Left lung (tissue), 10 donors: ENCODE data around the gene C17orf50. TPM values are rescaled to one million over a fixed set of nuclear protein-coding genes. Genes with fewer than 3 reads are reported as not detected.
A peak's percentile ranks its signal among the peaks of the same experiment; 100 is the strongest.

Experiments
- ATAC-seq: fragments of 200-7000 bp; cut with Tn5 transposase; one replicate; pipeline ENCODE4 v1.9.1; 2020; ENCODE audit warnings: moderate library complexity
- DNase-seq, 4 donors: peaks; one replicate each; pipeline ENCODE4 v3.0.0-alpha.2; 2013 to 2020
- H3K27ac ChIP-seq, 2 donors: fragments of 200-600 bp; sonication (generic) in 1 of 2; one replicate each; pipeline versions ENCODE4 v1.5.0 to v1.8.0; 2020 to 2021
- H3K27me3 ChIP-seq, 2 donors: fragments of 200-600 bp; sonication (generic) in 1 of 2; one replicate each; pipeline versions ENCODE4 v1.5.0 to v1.8.0; 2020 to 2021
- H3K36me3 ChIP-seq, 2 donors: fragments of 200-600 bp; sonication (generic) in 1 of 2; one replicate each; pipeline versions ENCODE4 v1.5.0 to v1.8.0; 2020 to 2021
- H3K4me1 ChIP-seq, 2 donors: fragments of 200-600 bp; one replicate each; pipeline ENCODE4 v1.8.0; 2021
- H3K4me3 ChIP-seq, 2 donors: fragments of 200-600 bp; sonication (generic) in 1 of 2; one replicate each; pipeline versions ENCODE4 v1.5.0 to v1.8.0; 2020 to 2021; ENCODE audit warnings: mild to moderate bottlenecking in 1 of 2
- H3K9me3 ChIP-seq, 2 donors: fragments of 200-600 bp; sonication (generic) in 1 of 2; one replicate each; pipeline versions ENCODE4 v1.5.0 to v1.8.0; 2020 to 2021
- intact Hi-C, 2 donors: fragments of 100-400 bp; cut with DNase I; formaldehyde crosslinking; loops; one replicate each; pipeline versions ENCODE4 v1.11.2 to v1.14.2; 2022
- polyA plus RNA-seq, 6 donors: library from polyadenylated mRNA; unstranded; fragments of 120-200 nt; gene quantifications; one replicate each; pipeline ENCODE4 v1.2.1, GENCODE V29; 2013; ENCODE audit not compliant: insufficient read length in 6 of 6
- total RNA-seq, 2 donors: library from RNA; stranded (reverse); fragmentation: NEBNext Ultra II Directional; extraction: Animal tissue kit (Norgen Biotek cat#: 25700); gene quantifications; one replicate each; pipeline ENCODE4 v1.2.1, GENCODE V29; 2021
- TF ChIP-seq, protein P1 (sequence below), 2 donors: fragments of 200-600 bp; sonication (generic) in 1 of 2; IDR thresholded peaks; one replicate each; pipeline versions ENCODE4 v1.5.0 to v1.8.0; 2021; ENCODE audit warnings: antibody characterized with exemption in 2 of 2
- donor health status: DM: no; HTN: yes; CAD: no.
- donor health status: DM: no; HTN: no; CAD: no.

C17orf50 gene
- total and polyA plus RNA-seq, 8 donors: 0.16 to 0.21 (median 0.20) TPM; not detected in 5

DNA sequence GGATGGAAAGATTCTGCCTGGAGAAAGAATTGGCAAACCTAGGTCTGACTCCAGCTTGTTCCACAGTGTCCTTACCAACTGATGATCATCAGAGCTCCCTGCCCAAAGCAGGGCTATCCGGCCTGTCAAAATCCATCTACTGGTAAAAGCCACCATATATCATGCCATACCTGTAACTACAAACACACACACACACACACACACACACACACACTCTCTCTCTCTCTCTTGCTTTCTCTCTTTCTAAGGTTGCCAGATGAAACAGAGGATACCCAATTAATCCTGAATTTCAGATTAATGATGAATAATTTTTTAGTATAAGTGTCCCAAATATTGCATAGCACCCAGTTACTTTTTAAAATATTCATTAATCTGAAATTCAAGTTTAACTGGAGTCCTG, 36.3 kb downstream of the C17orf50 start:
- intact Hi-C loops: no loop called here
- Histone ChIP-seq H3K27ac (no peak overlapping the region), H3K27me3 (peaks cover 16 to 53% of the 10 kb centered on the region in 2 donors), H3K4me1 (peaks cover 14 to 47% of the 10 kb centered on the region in 2 donors), H3K4me3 (no peak overlapping the region), H3K36me3 (no peaks in the 10 kb centered on the region), H3K9me3 (no peaks in the 10 kb centered on the region)
- ATAC-seq (no peak), DNase-seq (no peak)
- TF ChIP-seq, protein P1, sequence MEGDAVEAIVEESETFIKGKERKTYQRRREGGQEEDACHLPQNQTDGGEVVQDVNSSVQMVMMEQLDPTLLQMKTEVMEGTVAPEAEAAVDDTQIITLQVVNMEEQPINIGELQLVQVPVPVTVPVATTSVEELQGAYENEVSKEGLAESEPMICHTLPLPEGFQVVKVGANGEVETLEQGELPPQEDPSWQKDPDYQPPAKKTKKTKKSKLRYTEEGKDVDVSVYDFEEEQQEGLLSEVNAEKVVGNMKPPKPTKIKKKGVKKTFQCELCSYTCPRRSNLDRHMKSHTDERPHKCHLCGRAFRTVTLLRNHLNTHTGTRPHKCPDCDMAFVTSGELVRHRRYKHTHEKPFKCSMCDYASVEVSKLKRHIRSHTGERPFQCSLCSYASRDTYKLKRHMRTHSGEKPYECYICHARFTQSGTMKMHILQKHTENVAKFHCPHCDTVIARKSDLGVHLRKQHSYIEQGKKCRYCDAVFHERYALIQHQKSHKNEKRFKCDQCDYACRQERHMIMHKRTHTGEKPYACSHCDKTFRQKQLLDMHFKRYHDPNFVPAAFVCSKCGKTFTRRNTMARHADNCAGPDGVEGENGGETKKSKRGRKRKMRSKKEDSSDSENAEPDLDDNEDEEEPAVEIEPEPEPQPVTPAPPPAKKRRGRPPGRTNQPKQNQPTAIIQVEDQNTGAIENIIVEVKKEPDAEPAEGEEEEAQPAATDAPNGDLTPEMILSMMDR (IDR thresholded peaks at IDR 0.05): no peak

DNA sequence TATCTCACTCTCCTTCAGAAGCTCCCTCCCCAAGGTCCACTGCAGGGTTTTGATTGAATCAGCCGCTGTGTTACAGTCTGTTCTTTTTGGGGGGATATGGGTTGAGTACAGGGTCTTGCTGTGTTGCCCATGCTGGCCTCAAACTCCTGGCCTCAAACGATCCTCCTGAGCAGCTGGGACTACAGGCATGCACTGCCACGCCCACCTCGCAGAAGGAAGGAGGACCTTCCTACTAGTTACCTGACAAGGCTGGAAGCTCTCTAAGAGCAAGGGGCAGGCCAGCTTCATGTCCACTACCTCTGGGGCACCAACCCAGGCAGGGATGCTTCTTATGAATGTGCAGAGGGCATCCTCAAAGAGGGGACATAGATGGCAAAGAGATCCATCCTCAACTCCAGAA, 36.7 kb downstream of the C17orf50 start:
- no peaks in the 10 kb centered on the region for H3K9me3 ChIP-seq
- peaks cover 16 to 53% of the 10 kb centered on the region in 2 donors for H3K27me3 ChIP-seq
- DNase-seq: no peak
- TF ChIP-seq, protein P1 (IDR thresholded peaks at IDR 0.05): no peak
- no peaks in the 10 kb centered on the region for H3K36me3 ChIP-seq
- intact Hi-C loops: no loop called here
- peaks cover 14 to 51% of the 10 kb centered on the region in 2 donors for H3K4me1 ChIP-seq
- H3K4me3 ChIP-seq: no peak overlapping the region
- H3K27ac ChIP-seq: no peak overlapping the region
- no peak for ATAC-seq

DNA sequence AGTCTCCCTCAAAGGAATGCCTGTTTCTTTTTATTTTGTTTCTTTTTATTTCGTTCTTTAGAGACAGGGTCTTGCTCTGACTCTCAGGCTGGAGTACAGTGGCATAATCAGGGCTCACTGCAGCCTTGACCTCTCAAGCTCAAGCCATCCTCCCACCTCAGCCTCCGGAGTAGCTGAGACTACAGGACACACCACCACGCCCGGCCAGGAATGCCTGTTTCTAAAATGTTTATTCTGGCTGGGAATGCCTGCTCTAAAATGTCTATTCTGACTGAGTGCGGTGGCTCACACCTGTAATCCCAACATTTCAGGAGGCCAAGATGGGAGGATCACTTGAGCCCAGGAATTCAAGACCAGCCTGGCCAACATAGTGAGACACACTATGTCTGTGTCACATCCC, 37.2 kb downstream of the C17orf50 start:
- TF ChIP-seq, protein P1 (IDR thresholded peaks at IDR 0.05): no peak
- DNase-seq: no peak
- H3K4me3 ChIP-seq: no peak overlapping the region
- ATAC-seq: no peak
- H3K4me1 ChIP-seq: peaks cover 14 to 53% of the 10 kb centered on the region in 2 donors
- peaks cover 16 to 50% of the 10 kb centered on the region in 2 donors for H3K27me3 ChIP-seq
- no peak overlapping the region for H3K27ac ChIP-seq
- intact Hi-C loops: no loop called here
- no peaks in the 10 kb centered on the region for H3K9me3 ChIP-seq
- no peaks in the 10 kb centered on the region for H3K36me3 ChIP-seq

- Histone ChIP-seq H3K9me3 (no peaks in the 10 kb centered on the region), H3K4me1 (peaks cover 14 to 49% of the 10 kb centered on the region in 2 donors), H3K4me3 (no peak overlapping the region), H3K36me3 (no peaks in the 10 kb centered on the region), H3K27ac (peak overlapping the region; percentile 28 to 63), H3K27me3 (peaks cover 4 to 30% of the 10 kb centered on the region in 2 donors)
- DNase-seq: peak in 1 of 4 donors; percentile 84
- peak; percentile 62 for ATAC-seq
- intact Hi-C loops: no loop called here
- TF ChIP-seq, protein P1 (IDR thresholded peaks at IDR 0.05): no peak
Observed at GRCh38 chr17:35799942-35800341, 39.3 kb downstream of the C17orf50 start.

- DNase-seq (peak in 2 of 4 donors; percentile 49 to 57), ATAC-seq (peak; percentile 9)
- Histone ChIP-seq H3K36me3 (no peaks in the 10 kb centered on the region), H3K4me3 (no peak overlapping the region), H3K27me3 (peaks cover 0 to 12% of the 10 kb centered on the region in 2 donors), H3K27ac (peak overlapping the region in 1 of 2 donors; percentile 63), H3K9me3 (no peaks in the 10 kb centered on the region), H3K4me1 (peaks cover 9 to 37% of the 10 kb centered on the region in 2 donors)
- TF ChIP-seq, protein P1 (IDR thresholded peaks at IDR 0.05): no peak
- intact Hi-C loops: no loop called here
Observed at GRCh38 chr17:35801583-35802224, 41.0 kb downstream of the C17orf50 start.
